Cerebellar nuclear complex (tissue), 1 donor: ENCODE measurements around the gene GOSR1.
"Not testable (repeated sequence)": the region's sequence is repeated elsewhere in the genome, so short reads cannot be mapped to it uniquely, and the experiment has no call there.

Experiments
- DNase-seq, 2 experiments: peaks; one replicate each; lab custom pipeline; 2025; lab: John Stamatoyannopoulos, UW

The GOSR1 gene

DNA sequence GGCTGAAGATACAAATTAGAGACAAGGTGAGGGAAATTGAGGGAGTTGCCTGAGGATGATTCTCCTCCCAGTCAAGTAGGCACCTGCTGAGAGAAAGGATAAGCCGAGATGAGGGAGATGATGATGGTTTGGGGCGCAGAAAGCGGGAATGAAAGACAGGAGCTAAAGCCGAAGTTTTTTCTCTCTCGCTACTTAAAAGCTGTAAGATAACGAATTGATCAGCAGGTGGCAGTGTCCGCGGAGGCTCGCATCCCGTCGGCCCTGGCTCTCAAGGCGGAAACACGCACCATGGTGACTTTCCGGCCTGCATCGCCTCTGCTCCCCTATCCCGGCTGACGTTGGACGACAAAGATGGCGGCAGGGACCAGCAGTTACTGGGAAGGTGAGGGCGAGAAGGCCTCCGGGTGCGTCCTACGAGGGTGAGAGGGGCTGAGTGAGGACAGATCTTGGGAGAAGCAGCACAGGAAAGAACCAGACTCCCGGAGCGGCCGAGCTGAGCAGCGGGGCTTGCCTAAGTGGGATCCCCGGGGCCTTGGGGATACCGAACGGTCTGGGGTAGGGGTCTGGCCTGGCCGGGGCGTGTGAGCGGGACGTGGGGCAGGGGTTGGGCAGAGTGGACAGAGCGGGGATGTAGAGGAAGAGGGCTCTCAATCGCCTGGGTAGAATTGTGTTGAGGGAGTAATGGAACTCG, at the start of gene GOSR1:
Gene GOSR1 (plus strand): TSS at position 326 of the 691 bp plus-strand sequence. CDS start 26 bp downstream, at position 352.
- DNase-seq = peak; percentile 72 to 86

DNA sequence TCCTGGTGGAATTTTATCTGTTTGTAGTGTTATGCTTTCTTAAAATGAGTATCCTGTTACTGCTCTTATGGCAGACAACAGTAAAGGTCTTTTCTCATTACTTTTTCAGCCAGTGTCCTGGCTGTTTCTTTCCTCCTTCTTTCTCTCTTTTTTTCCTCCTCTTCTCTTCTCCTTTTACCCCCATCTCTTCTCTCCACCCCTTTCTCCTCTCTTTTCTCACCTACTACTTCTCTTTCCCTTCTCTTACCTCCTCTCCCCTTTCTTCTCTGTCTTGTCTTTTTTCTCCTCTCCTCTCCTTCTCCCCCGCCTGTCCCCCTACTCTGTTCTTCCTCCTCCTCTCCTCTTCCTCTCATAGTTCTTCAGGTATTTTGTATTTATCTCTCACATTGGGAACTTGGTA, 49.6 kb upstream of the GOSR1 start:
- no peak for DNase-seq

DNA sequence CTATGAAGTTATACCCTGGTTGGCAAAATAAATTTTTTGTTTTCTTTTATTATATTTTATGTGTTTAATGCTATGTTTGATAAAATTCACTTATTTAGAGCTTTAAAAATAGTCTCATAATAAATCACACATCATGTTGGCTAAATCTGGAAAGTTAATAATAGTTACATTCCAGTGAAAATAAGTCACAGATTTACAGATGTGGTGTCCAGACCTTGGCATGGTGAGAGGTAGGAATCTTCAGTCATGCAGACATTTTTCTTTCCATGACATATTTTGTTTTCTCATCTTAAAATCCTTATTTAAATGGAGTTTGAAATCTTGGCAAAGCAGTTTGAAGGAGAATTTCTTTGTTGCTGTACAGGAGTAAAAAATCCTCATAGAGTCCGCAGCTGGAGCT, 48.1 kb upstream of the GOSR1 start:
- DNase-seq = no peak

DNA sequence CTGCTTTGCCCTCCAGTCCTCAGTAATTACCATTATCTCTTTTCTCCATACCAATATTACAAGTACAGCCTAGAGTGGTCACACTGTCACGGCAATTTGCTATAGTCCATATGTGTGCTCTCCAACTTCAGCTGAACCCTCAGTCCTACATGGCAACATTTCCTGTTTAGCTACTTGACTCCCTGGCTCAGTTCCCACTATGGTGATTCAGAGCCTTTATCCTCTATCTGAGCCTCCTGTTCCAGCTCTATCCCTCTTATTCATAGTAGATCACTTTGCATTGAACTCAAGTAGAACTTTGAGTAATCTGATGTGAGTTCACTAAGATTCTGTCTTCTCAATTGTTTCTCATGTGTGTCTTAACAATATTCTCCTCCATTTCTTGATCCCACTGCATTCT, 43.7 kb upstream of the GOSR1 start:
- no peak for DNase-seq

DNA sequence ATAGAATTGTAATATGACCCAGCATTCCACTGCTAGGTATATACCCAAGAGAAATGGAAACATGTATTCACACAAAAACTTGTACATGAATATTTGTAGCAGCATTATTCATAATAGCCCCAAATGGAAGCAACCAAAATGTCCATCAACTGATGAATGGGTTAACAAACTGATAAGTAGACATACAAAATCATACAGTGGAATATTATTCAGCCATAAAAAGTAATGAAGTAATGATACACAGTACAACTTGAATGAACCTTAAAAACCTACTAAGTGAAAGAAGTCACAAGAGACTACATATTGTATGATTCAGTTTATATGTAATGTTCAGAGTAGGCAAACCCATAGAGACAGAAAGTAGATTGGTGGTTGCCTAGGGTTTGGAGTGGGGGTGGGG, 40.5 kb upstream of the GOSR1 start:
- DNase-seq = no peak

DNA sequence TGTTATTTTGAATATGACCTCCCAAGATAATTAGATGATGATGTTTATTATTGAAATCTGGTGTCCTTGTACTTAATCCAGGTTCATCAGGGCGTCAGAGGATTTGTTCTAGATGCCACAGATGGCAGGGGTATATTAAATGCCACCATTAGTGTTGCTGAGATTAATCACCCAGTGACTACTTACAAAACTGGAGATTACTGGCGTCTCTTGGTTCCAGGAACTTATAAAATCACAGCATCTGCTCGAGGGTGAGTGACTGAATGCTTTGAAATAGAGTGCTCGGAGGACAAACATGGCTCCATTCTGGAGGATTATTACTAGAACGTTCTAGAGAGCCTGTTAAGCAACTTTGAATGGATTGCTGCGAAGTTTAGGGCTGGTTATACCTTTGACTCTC, 33.5 kb upstream of the GOSR1 start:
- DNase-seq = no peak

DNA sequence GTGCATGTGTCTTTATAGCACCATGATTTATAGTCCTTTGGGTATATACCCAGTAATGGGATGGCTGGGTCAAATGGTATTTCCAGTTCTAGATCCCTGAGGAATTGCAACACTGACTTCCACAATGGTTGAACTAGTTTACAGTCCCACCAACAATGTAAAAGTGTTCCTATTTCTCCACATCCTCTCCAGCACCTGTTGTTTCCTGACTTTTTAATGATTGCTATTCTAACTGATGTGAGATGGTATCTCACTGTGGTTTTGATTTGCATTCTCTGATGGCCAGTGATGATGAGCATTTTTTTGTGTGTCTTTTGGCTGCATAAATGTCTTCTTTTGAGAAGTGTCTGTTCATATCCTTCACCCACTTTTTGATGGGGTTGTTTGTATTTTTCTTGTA, 30.6 kb upstream of the GOSR1 start:
- not testable (repeated sequence) for DNase-seq

DNA sequence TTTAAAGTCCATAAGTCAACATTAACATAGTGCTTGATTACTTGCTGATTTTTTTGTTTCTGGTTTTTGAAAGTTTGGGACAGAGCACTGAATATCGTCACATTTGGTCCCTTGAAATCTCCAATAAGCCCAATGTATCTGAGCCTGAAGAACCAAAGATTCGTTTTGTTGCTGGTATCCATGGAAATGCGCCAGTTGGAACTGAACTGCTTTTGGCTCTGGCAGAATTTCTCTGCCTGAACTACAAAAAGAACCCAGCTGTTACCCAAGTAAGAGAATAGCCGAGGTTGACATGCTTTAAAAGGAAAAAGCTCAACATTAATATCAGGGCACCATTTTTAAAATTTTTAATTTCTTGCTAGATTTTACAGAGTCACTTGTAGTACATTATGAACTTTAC, 27.7 kb upstream of the GOSR1 start:
- no peak for DNase-seq

DNA sequence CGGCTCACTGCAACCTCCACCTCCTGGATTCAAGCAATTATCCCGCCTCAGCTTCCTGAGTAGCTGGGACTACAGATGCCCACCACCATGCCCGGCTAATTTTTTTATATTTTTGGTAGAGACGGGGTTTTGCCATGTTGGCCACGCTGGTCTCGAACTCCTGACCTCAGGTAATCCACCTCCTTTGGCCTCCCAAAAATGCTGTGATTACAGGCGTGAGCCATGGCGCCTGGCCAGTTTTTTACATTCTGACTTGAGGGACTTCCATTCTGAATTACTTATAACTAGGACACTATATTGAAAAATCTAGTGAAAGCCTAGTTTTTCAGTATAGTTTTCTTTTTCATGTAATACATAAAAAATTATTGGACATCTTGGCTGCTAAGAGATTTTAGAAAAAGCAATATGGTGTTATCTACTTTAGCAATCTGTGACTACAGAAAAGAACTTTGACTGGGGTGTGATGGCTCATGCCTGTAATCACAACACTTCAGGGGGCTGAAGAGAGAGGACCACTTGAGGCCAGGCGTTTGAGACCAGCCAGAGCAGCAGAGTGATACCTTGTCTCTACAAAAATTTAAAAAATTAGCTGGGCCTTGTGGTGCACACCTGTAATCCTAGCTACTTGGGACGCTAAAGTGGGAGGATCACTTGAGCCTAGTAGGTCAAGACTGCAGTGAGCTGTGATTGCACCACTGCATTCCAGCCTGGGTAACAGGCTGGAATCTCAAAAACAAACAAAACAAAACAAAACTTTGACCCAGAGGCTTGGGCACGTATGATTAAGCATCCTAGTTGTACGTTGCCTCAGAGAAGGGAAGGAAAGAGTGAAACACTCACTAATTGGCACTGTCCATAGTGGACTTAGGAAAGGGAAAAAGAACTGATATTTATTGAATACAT, 26.8 kb upstream of the GOSR1 start:
- DNase-seq = no peak

DNA sequence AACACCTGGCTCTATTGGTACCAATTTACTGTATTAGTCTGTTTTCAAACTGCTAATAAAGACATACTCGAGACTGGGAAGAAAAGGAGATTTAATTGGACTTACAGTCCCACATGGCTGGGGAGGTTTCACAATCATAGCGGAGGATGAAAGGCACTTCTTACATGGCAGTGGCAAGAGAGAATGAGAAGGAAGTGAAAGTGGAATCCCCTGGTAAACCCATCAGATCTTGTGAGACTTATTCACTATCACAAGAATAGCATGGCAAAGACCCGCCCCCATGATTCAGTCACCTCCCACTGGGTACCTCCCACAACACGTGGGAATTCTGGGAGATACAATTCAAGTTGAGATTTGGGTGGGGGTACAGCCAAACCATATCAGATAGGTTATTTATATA, 22.6 kb upstream of the GOSR1 start:
- no peak for DNase-seq

DNA sequence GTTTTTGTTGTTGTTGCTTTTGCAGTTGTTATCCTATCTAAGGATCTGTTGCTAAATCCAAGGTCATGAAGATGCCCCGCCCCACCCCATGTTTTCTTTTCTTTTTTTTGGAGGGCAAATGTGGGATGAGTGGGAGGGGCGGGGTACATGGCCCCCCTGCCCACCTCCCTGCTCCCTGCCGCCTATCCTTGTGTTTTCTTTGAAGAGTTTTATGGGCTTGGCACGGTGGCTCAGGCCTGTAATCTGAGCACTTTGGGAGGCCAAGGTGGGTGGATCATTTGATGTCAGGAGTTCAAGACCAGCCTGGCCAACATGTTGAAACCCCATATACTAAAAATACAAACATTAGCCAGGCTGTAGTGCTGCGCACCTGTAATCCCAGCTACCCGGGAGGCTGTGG, 18.8 kb upstream of the GOSR1 start:
- no peak for DNase-seq

DNA sequence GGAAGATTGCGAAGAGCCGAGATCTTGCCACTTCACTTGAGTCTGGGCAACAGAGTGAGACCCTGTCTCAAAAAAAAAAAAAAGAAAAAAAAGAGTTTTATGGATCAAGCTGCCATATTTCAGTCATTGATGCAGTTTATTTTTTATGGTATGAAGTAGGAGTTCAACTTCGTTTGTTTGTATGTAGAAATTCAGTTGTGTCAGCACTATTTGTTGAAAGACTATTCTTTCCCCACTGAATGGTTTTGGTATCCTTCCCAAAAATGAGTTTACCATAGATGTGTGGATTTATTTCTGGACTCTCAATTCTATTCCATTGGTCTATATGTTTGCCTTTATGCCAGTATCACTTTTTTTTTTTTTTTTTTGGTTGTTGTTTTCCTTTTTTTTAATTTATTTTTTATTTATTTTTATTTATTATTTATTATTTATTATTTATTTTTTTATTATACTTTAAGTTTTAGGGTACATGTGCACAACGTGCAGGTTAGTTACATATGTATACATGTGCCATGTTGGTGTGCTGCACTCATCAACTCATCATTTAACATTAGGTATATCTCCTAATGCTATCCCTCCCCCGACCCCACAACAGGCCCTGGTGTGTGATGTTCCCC, 18.3 kb upstream of the GOSR1 start:
- DNase-seq = not testable (repeated sequence)

DNA sequence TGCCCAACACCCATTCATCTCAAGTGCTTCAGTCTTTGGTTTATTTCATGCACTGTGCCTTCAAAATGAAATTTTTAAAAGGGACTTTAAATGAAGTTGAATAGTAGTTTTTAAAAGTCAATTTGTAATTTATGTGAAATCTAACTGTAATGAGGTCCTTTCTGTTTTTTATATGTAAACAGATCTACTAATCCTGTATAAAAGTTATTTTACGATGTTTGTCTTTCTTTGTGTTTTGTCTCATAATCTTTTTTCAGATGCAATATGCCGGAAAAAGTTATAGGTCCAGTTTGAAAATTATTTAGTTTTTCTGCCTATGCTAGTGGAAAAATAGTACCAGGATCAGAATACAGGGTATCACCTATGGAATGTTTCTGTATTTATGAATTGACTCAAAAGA, 8.7 kb upstream of the GOSR1 start:
- DNase-seq = no peak

DNA sequence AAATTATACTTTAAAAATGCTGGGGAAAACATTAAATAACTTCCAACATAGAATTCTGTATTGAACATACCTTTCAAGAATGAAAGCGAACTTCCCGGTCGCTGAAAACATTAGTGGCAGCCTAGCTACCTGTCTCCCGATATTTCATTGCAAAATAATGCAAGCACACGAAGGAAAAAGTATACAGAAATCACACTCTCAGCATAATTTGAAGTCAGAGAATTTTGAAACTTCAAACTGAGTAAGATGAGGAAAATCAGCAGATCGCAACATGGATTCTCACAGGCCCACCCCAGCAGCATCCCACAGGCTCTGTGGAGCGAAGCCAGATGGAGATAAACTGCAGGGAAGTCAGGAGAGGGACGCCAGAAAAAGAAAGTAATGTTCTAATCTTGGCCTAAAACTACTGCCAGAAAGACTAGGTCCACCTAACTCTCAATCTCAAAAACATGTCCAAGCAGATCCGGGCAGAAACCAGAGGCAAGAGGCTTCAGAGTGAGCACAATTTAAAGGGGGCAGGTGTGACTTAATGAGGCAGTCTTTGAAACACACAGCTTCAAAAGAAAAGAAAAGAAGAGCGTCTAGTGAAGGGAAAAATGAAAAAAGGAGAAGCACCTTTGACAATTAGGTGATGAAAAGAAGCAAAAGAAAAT, 4.8 kb upstream of the GOSR1 start:
- no peak for DNase-seq

DNA sequence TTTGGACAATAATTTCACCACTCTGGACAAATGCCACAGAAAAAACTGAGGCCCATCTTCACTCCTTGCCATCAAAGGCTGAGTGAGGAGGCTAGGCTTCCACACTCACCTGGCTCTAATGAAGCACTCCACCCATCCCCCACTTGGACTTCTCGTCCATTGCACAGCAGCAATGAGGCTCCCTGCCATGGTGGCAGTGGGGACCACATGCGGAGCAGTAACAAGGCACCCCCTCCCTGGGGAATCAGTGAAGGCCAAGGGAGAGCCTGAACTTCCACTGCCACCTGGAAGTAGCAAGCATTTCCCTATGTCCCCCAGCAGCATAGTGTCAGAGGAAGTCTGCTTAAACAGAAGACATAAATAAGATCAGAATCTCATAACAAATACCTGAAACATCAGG, 2.0 kb upstream of the GOSR1 start:
- DNase-seq = no peak

DNA sequence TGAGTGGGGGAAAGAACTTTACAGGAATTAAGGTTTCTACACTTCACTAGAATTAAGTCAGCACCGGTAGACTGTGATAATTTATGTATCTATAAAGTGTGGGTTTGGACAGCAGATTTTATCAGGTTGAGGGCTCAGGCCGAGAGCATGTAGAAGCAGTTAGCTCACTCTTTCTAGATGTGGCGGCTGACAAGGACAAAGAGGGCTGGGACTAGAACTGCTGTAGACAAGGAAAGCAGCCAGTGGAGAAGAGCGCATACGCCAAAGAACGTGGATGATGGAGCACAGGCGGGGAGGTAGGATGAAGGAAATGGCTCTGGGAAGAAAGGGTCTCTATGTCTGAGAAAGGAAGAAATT, 504 bp upstream of the GOSR1 start:
- no peak for DNase-seq

DNA sequence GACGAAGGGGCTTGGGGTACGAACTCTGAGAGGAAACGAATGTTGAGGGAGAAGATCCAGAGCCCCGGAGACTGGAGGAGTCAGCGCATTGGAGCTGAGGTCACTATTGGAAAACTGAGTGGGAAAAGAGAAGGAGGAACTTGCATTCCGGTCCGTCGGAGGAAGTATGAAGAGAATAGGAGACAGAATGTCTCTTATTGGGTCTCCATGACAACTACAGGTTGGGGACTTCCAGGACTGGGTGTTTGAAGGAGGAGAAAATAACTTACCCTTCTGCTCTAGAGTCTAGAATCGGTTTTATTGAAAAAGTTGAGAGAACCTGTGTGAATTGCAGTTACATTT, 537 bp downstream of the GOSR1 start:
- DNase-seq = no peak

DNA sequence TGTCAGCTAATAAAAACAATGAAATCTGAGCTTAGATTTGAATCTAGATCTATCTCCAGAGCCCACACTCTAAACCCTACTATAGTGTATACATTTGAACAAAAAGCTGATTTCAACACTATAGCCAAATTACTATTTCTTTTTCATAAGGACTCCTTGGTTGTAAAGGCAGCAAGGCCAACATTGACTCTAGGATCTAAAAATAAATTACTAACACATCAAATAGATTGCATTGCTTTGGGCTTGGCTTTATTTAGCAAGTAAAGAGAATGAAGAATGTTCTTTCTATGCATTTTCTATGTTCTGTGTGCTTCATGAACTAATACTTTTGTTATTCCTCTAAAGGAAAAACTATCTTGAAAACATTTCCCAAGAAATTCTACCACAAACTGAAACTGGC, 5.3 kb downstream of the GOSR1 start:
- DNase-seq = no peak

DNA sequence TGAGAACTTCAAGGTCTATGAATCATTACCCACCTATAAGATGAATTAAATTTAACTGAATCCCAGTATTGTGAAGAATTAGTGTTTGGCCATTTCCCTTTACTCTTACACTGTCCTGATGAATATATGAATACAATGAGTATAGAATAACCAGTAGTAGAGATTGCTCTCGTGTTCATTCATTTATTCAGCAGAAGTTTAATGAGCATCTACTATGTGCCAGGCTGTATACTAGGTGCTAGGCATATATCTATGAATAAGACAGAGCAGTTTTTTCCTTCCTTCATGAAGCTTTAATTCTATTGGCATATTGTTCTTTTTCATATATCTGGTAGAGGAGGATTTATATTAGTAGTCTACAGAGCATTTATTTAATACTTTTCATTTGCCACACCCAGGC, 6.0 kb downstream of the GOSR1 start:
- no peak for DNase-seq

DNA sequence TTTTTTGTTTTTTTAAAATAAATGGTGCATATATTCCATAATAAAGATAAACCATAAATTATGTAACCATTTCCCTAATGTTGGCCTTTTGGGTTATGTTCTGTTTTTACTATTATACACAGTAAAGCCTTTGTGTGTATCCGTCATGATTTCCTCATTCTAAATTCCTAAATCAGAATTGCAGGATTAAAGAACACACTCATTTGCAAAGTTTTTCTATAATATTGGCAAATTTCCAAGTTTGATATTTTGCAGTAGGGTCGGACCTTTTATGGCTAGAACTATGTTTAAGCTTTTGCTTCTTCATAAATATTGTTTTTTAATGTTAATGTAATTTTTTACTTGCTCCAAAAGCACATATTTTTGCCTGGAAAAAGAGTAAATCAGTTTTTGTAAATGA, 16.6 kb downstream of the GOSR1 start:
- DNase-seq = no peak

DNA sequence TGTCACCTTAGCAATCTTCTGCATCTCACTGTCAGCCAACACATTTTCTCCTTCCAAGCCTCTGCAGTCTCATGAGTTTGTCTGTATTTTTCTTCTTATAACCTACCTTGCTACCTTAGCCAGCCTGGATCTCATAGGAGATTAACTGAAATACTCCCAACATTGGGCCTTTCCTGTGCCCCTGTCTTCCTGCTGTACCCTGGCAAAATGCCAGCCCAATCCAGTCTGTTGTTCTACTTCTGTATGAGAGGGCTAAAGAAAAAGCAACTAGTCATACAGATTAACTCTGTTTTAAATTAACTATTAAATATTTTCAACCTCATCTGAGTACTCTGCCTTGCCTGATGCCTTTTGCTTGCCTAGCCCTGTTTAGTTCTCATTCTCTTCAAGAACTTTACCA, 18.4 kb downstream of the GOSR1 start:
- no peak for DNase-seq

DNA sequence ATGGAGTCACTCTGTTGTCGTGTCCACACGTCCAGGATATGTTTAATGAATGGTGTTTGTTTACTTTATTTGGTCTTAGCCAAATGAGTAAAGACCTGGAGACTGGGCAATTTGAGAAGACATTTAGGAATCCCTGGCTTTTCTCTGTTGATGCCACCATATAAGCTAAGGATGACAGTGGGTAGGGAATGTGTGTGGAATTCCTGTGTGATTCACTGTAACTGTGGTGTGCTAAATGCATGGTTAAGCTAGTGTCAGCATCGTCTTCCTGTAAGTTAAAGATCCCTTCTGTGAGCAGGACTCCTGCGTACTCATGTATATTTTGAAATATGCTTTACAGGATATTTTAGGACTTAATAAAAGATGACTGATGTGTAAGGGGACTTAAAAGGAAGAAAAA, 26.4 kb downstream of the GOSR1 start:
- DNase-seq = no peak
